Mammary epithelial cell (primary cell): ENCODE measurements around the gene XYLT1.

Experiments
- EZH2 ChIP-seq: IDR thresholded peaks from 2 replicates; pipeline ENCODE4 v1.6.1; 2012; ENCODE audit warnings: low read length, inconsistent platforms, borderline replicate concordance
- TF ChIP-seq, protein P1 (sequence below), 2 donors: IDR thresholded peaks in 1 of 2; conservative IDR thresholded peaks in 1 of 2; 2 replicates each; pipeline ENCODE4 v1.5.1; 2011 to 2012; ENCODE audit warnings: inconsistent platforms in 2 of 2, low read length in 2 of 2, mild to moderate bottlenecking in 2 of 2, control low read depth in 1 of 2, low read depth in 1 of 2; ENCODE audit not compliant: insufficient read depth in 1 of 2; ENCODE audit errors: extremely low read depth in 1 of 2

DNA sequence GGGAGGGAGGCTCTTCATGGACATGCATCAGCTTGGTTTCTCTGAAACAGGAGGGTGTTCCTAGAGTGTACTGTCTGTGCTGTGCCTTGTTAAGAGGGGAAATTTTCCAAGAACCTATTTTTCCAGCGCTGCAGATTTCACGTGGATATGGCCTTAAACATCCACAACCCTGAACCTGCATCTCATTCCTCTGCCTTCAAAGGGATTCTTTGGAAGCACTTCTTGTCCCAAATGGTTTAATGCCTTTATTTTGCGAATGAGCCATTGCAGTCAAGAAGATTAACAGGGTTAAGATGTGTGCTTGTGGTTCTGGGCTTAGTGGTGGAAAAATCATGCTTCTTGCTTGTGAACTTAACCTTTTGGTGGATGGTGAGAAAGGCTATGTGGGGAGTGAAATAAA lies 161.2 kb downstream of the XYLT1 start:
- TF ChIP-seq, protein P1, sequence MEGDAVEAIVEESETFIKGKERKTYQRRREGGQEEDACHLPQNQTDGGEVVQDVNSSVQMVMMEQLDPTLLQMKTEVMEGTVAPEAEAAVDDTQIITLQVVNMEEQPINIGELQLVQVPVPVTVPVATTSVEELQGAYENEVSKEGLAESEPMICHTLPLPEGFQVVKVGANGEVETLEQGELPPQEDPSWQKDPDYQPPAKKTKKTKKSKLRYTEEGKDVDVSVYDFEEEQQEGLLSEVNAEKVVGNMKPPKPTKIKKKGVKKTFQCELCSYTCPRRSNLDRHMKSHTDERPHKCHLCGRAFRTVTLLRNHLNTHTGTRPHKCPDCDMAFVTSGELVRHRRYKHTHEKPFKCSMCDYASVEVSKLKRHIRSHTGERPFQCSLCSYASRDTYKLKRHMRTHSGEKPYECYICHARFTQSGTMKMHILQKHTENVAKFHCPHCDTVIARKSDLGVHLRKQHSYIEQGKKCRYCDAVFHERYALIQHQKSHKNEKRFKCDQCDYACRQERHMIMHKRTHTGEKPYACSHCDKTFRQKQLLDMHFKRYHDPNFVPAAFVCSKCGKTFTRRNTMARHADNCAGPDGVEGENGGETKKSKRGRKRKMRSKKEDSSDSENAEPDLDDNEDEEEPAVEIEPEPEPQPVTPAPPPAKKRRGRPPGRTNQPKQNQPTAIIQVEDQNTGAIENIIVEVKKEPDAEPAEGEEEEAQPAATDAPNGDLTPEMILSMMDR (conservative IDR thresholded peaks at IDR 0.05 in 1 of 2, IDR thresholded peaks at IDR 0.05 in 1 of 2; ENCODE audit: extremely low read depth in 1 of 2, insufficient read depth in 1 of 2, low read depth in 1 of 2, low read length in 2 of 2), result no peak
- no peak for TF ChIP-seq EZH2
